Measurements from ENCODE around the gene ARHGEF38.
A peak's percentile ranks its signal among the peaks of the same experiment; 100 is the strongest.
"Not testable (repeated sequence)": the region's sequence is repeated elsewhere in the genome, so short reads cannot be mapped to it uniquely, and the experiment has no call there.

ARHGEF38 gene

DNA sequence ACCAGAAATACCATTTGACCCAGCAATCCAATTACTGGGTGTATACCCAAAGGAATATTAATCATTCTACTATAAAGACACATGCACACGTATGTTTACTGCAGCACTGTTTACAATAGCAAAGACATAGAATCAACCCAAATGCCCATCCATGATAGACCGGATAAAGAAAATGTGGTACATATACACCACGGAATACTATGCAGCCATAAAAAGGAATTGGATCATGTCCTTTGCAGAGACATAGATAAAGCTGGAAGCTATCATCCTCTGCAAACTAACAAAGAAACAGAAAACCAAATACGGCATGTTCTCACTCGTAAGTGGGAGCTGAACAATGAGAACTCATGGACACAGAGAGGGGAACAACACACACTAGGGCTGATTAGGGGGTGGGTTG is 57.4 kb downstream of the ARHGEF38 start:
- not testable (repeated sequence) for DNase-seq (ENCODE audit: low spot score)

DNA sequence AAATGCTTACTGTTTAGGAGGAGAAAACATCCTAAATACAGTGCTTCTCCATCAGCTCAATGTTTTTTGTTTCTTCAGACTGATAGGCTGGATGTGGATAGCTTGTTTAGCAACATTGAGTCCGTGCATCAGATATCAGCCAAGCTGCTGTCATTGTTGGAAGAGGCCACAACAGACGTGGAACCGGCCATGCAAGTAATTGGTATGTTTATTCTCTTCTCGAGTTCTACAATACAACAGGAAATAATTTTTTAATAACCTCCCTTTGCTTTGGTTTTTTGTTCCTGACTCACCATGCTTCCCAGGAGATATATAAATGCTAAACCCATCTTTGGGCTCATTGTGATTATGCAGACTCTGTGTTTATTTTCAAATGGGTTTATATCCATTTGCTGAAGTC is 60.9 kb downstream of the ARHGEF38 start:
- no peak for DNase-seq (ENCODE audit: low spot score)

DNA sequence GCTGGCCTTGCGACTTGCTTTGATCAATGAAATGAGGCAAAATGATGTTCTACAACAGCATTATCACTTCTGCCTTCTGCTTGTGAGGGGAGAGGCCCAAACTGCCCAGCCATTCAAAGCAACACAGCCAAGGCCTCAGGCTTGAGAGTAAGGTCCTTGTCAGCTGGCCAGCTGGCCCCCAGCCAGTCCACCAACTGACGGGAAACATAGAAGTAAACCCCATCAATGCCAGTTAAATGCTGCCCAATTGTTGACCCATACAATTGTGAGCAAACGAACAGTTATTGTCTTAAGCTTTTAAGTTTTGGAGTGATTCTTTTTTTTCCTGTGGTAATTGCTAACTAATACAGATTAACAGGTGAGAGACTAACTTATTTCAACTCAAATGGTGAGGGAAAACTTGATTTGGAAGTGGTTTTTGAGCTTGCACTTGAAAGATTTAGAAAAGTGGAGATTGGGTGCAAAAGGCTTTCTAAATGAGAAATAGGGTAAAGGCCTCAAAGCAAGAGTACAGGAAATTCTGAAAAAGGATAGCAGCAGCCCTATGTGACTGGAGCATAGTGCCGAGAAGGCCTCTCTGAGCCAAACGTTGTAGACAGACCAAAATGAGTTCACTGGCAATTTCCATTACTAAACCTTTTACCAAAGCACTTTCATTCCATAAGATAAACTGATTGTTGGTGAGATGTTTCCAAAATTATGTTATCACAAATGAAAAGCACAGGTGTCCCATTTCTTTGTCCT is 66.9 kb downstream of the ARHGEF38 start:
- DNase-seq (ENCODE audit: low spot score), result no peak

DNA sequence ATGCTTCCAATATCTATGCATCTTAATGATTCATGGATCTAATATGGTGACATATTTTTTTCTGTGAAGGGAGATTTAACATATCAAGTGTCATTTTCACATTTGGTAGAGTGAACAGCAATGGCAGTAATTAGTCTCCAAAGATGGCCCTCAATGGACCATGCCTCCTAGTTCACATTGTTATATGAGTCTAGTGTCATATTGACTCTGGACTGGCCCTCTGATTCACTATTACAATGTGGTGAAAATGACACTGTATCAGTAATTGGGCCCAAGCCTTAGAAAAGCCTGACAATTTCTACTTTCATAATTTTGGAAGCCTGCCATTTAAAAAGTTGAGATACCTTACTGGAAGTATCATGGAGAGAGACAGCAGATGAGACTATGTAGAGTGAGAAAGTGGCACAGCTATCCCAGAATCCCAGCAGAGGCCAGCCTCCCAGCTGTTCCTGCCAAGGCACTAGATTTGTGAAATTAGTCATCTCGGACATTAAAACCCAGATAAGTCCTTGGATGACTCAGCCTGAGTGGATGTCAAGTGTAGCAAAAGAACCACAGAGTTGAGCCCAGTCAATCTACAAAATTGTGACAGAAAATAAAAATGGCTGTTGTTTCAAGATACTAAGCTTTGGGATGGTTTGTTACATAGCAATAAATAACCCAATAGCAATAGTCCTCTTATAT is 68.4 kb downstream of the ARHGEF38 start:
- DNase-seq (ENCODE audit: low spot score), result peak; percentile 10

DNA sequence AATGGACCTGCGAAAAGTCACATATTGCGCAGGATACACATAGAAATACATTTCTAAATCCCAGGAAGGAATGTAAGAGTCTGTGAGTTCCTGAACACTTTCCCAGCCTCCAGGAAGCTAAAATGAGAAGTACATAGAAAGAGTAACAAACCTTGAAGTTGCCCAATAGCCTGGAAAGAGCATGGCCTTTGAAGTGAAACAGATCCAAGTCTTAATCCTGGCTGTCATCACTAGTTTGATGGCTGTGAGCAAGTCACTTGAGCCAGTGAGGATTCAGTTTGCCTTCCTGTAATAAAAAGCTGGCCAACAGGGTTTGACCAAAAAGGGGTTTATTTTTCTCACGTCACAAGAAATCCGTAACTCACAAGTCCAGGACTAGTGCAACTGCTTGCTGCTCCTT is 69.8 kb downstream of the ARHGEF38 start:
- DNase-seq (ENCODE audit: low spot score), result no peak

DNA sequence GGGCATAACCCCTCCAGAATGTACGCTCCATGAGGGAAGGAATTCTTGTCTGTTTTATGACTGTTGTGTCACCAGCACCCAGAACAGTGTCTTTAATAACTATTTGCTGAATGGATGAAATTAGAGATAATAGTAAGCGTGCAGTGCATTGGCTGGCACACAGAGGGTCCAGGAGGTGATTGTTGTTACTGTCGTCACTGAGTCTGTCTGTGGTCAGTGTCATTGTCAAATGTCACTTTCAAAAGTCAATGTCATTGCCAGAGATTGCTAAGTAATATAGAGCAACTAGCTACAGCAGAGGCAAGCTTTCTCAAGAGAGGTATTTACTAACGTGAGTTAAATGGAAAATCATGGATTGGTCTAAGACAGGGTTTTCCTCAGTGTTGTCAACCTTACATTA is 70.7 kb downstream of the ARHGEF38 start:
- DNase-seq (ENCODE audit: low spot score), result no peak

DNA sequence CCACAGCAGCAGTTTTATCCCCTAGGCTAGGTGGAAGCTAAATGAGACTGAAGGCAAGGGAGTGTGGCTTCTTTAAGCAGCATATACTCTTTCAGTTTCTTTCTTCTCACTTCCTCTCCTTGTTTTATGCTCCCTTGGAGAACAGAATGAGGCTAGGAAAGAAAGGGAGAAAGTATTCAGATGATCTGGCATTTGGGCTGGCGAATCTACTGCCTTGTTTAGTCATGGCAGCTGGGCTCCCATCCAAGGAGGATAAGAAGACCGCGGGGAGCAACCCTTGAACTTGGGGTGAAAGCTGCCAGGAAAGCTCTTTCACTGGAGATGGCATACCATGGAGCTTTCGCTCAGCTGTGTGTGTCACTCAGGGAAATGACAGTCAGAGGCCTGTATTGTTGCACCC is 72.1 kb downstream of the ARHGEF38 start:
- DNase-seq (ENCODE audit: low spot score), result peak; percentile 6

DNA sequence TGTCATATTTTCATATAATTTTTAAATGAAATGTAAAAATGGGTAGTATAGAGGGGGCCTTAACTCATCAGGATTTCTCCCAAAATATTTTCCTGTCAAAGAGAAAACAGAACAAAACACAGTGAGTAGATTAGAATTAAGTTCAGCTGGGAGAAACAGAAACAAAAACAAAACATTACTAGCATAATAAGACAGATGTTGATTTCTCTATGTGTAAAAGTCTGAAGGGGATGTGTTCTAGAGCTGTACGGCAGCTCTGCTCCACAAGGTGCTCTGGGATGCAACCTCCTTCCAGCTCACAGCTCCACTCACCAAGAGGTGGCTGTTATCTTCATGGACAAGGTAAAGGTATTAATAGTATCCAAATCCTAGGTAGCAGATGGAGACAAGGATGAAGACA is 72.8 kb downstream of the ARHGEF38 start:
- no peak for DNase-seq (ENCODE audit: low spot score)

DNA sequence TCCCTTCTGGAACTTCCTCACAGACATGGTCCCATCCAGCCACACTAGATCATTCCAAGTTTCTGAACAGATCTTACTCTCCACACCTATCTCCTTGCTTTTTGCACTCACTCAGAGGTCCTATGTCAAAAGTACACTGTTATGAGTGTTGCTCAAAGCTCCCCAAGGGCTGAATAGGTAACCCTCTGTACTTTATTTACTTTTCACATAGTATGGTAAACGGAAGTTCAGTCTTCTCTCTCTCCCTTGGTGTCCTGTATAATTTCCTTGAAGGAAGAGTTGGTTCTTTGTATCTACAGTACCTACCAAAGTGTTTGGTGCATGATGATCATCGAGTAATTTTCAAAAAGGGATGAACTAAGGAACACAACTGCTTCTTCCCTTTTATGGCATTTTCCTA is 74.4 kb downstream of the ARHGEF38 start:
- DNase-seq (ENCODE audit: low spot score), result no peak

DNA sequence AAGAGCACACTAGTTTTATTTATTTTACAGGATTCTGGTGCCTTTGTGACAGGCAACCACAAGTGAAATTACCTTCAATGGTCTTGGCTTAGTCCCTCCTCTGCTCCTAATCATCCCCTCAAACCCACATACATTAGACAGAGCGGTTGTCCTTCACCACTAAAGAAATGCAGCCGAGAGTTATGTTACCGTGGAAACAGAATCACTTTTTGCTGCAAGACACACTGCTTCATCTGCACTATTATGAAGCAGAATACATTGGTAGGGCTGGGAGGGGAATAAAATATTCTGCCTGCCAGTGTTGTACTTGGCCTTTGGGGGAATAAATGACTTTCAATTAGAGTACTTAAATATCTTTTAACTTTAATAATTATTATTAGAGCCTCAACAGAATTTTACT is 75.2 kb downstream of the ARHGEF38 start:
- DNase-seq (ENCODE audit: low spot score), result no peak

DNA sequence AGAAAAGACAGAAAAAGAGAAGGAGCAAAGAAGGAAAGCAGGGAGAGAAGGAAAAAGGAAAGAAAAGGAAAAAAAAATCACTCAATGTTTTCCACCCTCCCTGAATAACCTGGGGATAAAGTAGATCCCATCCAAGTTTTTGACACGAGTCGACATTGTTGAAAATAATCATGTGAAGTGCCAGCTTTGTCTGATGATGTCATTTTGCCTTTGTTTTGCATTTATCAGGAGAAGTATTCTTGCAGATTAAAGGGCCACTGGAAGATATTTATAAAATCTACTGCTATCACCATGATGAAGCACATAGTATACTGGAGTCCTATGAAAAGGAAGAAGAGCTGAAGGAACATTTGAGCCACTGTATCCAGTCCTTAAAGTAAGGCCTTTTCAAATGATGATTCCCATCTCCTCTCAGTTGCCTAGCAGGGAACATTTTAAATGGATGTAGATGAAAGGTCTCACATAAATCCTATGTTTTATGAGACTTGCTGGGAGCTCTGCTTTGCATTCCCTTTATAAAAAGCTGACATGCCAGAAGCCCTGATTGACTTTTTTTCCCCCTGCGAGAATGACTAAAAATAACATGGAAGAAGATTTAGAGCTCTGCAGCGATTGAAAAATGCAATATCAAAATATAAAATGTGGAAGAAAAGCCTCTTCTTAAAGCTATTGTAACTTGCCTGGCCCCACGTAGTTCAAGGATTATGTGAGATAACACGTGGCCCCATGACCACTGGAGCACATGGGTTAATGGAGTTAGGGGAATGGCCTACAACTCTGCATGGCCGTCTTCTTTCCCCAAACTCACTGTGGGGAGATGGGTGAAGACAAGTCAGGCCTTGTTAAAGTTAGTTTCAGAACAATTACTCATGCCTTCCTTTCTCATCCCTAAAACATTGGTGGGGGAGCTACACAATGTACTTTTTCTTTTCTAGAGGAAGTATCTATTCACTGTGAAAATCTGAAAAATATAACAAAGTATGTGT is 78.5 kb downstream of the ARHGEF38 start:
- DNase-seq (ENCODE audit: low spot score), result no peak

DNA sequence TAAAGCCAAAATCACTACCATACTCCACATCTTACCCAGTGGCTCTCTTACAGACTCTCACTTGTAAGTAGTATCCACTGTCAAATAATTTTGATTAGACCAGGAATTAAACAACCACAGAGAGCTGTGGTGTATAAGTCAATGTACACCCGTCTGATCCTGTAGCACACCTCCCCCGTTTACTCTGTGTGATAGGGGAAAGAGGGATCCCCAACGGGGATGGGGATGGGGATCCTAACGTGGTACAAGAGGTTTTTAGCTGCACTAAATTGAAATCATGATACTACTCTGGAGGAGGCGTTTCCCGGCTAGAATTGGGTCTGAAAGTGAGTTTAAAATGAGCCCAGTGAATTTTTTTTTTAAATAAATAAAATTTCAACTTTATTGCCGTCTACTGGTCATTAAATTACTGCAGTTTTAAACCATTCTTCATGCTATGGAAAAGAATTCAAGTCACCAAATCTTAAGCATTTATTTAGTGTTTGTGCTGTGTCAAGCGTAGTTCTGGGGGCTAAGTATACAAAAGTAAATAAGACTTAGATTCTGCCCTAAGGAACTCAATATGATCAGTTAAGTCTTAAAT is 79.5 kb downstream of the ARHGEF38 start:
- no peak for DNase-seq (ENCODE audit: low spot score)

DNA sequence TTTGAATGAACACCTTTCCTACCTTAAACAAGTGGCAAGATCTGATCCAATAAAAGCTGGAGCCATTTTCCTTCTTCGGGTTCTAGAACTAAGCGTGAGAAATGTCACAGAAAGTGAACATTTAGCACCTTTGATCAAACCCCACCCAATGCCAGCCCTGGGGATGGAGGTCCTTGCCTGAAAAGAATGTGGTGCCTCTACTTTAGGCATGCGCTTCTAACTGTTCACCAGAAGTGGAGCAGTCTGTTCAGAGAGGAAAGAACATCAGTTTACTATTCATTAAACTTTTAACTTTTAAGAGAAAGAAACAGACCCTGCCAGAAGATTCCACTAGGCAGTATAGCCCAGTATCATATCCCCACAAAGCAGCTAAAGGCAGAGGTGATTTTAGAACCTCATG is 80.2 kb downstream of the ARHGEF38 start:
- no peak for DNase-seq (ENCODE audit: low spot score)

DNA sequence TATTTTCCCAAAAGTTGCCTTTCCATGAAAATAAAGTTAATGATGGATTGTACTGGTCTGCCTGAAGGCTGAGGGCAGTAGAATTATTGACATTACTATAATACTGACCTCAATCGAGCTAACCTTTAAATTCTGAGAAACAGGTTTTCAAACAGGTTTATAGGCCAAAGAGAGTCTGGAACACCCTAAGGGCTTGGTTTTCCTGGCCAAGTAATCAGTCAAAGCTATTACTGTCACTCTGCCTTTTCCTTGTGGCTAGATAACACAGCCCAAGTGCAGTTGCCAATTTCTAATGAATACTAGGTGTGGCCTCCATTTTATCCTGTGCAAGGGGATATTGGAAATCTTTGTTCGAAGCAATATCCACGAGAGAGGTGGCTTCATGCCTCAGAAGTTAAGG is 80.8 kb downstream of the ARHGEF38 start:
- no peak for DNase-seq (ENCODE audit: low spot score)

DNA sequence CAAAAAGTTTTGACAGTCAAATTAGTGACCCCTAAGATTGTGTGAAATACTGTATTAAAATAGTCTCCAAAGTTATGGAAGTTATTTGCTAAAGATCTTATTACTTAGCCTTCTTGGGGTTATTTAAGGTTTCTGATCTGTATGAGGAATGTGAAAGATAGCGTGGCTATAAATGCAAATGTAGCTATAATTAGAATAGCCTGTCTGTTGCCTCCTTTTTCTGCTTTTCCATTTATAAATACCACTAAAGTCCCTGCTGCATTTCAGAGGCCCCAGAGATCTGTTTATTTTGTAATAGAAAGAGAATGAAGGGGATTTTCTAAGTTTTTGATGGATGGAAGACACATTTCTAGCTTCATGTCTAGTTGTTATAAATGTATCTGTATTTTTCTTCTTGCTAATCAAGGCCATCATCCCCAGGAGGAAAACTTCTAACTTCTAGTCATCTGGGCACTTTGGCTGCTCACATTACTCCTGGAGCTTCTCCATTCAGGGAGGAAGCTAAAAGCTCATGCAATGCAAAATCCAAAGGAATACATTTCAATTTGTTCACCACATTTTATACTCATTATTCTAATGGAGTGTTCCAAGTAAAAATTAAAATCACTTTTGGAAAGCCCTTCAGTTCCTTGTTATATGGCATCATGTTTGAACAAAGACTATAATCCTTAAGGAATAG is 82.1 kb downstream of the ARHGEF38 start:
- DNase-seq (ENCODE audit: low spot score), result no peak

DNA sequence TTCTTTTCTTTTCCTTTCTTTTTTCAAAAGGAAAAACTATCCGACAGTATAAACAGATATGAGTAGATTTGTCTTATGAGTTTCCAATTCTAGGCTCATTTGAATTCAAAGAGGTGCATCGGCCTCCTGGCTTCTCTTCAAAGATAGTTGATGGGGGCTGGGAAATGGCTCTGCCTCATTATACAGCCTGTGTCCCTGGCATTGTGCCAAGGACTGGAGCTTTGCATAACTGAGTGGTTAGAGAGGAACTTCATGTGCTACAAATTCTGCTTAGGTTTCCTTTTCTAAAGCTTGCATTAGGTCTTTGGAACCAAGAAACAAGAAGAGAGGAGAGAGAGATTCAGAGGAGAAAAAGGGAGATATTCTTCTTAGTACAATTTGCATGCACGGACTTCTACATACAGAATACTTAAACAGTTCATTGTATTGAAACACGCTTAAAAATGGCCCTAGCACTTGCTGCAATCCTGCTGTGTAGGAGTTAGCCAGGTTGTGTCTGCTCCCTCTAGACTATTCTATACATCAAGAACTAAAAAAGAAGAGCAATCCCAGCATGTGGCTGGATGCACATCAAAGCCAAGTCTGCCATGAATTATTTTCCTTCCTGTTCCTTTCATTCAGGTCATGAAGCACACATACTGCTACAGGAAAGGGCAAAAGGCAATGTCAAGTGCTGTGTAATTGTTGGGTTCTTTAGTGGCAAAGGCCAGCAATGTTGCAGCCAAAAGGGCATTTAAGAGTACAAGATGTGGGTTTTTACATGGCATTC is 85.2 kb downstream of the ARHGEF38 start:
- DNase-seq (ENCODE audit: low spot score), result no peak

DNA sequence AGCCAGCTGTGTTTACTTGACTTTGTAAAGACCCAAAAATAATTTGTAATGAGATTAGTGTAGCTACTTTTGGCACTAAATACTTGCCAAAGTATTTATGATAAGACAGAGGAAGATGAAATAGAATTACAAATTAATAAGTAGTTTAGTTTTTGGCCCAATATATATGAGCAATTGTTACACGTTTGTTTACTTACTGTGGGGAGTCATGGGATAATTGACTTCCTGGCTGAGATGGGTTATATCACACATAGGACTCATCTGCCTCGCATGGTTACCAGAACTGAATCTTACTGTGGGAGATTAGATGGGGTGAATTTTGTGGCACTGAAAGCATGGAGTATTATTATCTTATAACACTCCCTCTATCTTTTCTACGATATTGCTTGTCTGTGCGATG is 89.4 kb downstream of the ARHGEF38 start:
- DNase-seq (ENCODE audit: low spot score), result no peak

DNA sequence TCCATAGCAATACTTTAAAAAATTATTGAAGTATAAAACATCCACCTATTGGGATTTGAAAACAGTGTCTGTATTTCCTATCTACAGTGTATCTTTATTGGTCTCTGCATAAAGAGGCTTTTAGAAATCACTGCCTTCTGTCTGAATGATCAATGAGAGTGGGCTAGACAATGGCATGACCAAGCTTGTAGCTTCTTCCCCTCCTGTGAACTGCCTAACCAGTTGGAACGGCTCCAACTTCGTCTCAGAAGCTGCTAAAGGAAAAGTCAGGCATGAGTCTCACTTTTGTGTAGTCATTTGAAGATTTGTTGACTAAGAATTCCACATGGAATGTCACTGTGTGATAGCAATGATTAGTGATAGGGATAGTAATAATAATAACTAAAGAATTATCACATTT is 91.8 kb downstream of the ARHGEF38 start:
- no peak for DNase-seq (ENCODE audit: low spot score)

DNA sequence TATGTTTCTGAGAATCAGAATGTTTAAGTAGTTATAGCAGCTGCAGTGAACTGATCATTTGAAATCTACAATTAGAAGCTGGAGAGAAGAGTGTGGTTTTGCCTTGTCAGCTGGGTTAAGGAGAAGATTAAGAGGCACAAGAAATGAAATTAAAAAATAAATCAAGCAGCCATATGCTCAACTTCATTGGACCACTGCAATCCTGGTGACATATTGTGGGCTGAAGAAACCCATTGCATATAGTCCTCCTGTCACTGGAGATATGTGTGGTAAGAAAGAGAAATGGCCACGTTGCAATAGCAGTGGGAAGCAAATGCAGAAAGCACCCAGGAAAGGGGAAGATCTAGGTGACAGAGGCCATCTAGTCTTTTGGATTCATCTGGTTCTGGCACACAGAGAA is 93.0 kb downstream of the ARHGEF38 start:
- DNase-seq (ENCODE audit: low spot score), result no peak

DNA sequence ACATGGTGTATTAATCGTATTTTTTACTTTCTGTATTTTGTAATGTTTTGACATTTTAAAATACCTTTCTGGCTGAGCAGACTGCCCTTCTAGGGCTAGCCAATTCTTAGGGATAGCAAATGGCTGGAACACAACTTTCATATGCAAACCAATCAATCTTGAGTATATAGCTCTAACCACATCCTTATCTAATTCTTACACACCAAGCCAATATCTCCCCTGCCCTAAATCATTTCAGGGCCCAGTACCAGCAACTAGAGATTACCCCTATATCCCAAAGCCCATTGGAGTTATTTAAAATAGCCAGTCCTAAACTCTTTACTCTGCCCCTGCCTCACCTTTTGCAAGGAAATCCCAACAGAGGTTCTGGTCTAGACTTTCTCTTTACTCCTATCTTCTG is 97.8 kb downstream of the ARHGEF38 start:
- no peak for DNase-seq (ENCODE audit: low spot score)

DNA sequence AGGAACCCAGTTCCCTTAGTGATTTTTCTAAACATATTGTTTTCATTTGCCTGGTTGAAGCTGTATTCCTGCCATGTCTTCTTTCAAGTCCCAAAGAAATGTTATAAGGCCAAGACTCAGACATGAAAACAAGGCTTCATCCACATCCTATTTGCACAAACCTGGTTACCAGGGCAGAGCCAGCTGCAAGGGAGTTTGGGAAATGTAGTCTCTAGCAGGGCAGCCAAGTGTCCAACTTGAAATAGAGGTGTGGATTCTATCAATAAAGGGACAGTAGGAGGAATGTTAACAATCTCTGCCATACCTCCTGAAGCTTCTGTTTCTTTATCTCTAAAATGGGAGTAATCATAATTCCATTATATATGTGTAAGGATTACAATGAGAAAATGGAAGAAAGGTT is 99.5 kb downstream of the ARHGEF38 start:
- DNase-seq (ENCODE audit: low spot score), result no peak
